Measurements from ENCODE around the gene POU3F2.

POU3F2 gene

DNA sequence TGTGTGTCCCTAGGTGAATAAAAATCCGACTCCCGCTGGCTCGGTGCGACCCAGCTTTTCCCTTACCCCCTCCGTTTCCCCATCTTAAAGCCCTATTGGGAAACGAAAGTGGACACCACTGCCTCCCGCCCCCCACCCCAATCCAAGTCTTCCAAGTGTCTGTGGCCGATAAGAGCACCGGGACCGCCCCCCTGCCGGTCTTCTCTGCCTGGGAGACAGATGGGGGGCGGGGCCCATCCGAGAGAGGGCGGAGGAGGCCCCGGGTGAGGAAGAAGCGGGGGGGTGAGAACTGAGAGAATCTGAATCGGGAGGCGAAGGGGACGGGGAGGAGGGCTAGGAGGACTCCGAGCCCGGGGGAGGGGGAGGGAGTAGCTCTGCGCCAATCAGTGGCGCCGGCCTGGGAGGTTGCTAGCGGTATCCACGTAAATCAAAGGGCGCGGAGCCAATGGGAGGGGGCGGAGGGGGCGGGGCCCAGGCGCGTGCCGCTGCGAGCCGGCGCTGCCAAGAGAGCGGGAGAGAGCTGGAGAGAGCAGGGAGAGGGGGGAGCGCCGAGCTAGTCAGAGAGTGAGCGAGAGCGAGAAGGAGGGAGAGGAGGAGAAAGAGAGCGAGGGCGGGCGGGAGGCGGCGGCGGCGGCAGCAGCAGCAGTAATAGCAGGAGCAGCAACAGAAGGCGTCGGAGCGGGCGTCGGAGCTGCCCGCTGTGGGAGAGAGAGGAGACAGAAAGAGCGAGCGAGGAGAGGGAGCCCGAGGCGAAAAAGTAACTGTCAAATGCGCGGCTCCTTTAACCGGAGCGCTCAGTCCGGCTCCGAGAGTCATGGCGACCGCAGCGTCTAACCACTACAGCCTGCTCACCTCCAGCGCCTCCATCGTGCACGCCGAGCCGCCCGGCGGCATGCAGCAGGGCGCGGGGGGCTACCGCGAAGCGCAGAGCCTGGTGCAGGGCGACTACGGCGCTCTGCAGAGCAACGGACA, at the start of gene POU3F2:
POU3F2 (plus strand) TSS at position 515 of the 972 bp plus-strand sequence; CDS start at position 815, 300 bp downstream.
- DNase-seq, result no peak

DNA sequence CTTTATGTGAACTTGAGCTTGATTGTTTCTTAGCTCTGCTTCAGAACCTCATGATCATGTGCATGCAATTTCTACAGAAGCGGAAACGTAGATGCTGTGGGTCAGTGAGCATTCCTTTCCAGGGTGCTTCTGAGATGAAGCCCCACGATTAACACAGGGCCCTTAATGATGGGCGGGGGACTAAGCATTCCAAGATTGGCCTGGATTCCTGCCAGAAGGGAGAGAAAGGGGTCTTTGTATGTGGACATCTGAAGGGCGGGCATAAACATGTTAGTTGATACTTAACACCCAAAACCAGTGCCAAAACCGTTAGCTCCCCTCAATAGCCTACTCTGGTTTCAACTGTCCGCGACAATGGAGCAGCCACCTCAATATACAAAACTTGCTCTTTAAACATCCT, 46.9 kb upstream of the POU3F2 start:
- no peak for DNase-seq

DNA sequence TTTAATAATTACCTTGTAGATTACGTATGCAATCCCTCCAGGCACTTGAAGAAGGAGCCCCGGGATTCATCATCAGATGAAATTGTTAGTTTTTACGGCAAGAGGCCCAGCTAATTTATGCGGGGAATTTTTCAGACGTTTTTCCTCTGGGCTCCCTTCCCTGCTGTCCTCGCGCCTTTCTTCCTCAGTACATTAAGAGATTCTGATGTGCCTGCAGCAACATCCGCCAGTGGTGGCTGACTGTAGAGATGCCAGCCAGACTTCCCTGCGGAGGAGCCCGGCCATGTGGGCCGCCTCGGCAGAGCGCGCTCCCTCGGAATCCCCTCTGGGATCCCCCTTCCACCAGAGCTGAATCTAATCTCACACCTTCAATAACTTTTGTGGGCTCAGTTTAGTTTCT, 46.4 kb upstream of the POU3F2 start:
- DNase-seq, result no peak

DNA sequence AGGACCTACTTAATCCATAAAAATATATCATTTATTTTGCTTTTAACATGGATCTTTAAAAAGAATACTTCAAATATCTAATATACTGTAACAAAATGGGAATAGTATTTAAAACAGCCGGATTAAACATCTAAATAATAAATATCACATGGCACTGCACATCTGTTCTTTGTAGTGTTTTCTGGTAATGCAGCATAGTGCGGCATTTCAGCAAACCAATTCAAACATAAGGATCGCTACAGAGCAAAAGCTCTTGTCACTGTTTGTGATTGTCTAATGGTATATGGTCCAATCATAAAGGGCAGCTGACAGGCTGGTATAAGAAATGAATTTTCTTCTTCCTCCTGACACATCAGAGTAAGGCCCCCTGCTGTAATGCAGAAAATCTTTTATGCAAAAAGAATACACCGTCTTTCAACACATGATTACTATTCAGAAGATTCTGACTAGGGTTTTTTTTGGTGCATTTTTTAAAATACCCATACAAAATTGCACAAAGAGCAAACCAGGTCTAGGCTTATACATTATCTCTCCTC, 40.0 kb upstream of the POU3F2 start:
- DNase-seq, result no peak

DNA sequence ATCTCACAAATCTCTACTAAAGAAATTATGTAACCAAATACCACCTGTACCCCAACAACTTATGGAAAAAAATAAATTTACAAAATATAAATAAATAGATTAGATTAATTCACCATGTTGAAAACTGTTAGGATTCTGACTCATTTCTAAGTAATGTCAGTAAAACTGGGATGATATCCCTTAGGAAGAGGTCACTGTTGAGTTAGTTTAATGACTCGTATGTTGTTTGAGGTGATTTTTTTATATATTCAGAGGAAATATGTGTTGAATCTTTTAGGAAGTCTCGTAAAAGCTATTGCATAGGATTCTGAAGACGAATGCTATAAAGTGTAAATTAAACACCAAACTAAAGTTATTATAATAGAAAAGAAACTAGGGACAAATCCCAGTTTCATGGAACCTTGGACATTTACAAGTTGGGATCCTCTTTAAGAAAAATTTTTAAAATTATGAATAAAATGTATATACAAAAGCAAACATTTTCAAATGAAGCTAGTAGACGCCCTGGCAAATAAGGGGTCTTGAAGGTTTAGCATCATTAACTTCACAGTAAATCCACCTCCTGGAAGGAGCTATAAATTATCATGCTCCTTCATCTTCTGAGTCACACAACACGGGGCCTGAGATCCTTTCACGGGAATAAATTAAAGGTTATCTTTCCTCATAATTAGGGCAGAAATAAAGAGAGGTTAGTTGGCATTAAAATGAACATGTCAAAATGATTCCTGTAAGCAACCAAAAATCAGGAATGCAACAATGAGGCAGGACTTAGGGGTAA, 37.0 kb upstream of the POU3F2 start:
- DNase-seq, result no peak

DNA sequence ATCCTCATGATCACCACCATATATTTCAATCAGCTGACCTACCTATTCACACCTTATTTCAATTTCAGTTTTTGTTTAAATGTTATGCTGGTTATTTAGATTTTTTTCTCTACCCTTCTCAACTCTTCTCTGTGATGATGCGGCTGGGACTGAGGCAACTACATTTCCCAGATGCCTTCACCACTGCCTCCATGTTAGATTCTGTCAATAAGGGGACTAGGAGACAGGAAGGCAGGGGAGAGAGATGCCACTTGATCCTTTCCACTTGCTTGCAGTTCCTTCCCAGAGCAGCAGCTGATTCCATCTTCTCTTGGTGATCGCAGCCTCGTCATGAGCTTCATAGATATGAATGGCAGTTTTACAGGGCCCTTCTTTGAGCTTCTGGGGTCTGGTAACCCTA, 33.5 kb upstream of the POU3F2 start:
- no peak for DNase-seq

DNA sequence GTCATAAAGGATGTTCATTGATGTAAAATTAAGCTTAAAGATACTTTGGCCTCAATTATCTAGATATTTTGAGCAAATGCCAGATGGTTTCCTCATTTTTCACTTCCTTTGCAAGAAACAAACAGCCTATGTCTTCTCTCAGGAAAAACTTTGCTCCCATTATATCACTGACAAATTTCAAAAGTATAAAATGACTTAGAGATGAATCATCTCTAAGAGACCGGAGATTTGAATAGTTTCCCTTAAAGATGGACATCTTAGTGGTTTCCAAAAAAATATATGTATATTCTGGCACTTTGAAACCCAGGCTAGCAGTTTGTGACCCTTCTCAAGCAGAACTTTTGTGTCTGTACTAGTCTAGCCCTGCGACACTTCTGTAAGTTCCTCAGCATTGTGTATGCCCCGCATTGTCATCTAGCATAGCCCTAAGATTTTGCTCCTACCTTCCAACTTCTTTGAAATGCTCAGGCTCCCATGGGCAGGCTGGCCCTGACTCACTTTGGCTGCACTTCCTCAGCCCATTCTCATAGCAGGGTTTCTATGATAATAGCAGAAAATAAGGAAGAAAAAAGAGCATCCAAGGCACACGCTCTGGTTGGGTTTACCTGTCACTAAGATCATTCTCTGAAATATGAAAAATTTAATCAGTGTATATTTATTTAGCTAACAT, 25.7 kb upstream of the POU3F2 start:
- DNase-seq, result no peak

DNA sequence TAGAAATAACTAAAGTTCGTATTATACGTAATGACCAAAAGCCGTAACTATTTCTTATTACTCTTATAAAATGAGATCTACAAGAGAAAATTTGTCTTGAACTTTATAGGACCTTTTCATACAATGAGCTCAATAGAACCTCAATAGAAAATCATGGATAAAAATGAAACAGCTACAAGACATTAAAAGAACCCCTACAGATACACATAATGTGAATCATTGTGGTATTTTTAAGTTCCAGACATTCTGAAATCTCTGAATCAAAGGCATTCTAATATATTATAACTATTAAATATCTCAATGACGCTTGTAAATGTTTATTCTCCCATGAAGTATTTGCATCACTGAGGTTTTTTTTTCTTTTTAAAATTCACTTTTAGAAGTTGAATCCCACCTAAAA, 22.2 kb upstream of the POU3F2 start:
- DNase-seq, result no peak

DNA sequence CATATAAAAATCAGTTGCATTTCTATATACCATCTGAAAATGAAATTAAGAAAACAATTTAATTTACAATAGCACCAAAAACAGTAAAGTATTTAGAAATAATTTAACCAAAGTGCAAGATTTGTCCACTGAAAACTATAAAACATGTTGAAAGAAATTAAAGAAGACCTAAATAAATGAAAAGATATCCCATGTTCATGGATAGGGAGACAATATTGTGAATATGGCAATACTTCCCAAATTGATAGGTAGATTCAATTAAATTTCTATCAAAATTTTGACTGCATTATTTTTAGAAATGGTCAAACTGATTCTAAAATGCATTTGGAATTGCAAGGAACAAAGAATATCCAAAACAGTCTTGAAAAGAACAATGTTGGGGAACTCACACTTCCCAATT, 17.6 kb upstream of the POU3F2 start:
- no peak for DNase-seq

DNA sequence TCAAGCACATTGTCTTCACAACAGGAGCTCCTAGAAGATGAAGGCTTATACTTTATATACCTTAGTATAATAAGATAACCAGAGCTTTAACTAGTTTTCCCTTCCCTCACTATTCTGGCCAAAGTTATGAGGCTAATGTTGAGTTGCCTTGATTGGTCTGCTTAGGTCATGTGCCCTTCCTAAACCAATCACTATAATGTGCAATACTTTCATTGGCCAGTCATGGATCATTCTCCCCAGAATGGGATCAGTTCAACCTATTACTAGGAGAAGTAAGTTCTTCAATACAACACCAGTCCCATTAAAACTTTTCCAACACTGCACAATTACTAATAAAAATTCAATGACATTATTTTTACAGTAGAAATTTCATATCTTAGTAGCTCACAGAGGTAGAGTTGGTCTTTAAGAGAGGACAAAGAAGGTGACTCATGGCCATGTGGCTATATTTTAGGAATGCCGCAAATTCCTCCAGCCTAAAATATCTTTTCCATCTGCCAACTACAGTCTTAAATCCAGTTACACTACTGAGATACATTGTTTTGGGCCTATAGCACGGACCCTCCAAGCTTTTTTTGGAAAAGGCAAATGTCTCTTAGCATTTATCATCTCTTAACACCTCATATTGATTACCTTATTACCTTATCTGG, 12.5 kb upstream of the POU3F2 start:
- DNase-seq, result no peak

DNA sequence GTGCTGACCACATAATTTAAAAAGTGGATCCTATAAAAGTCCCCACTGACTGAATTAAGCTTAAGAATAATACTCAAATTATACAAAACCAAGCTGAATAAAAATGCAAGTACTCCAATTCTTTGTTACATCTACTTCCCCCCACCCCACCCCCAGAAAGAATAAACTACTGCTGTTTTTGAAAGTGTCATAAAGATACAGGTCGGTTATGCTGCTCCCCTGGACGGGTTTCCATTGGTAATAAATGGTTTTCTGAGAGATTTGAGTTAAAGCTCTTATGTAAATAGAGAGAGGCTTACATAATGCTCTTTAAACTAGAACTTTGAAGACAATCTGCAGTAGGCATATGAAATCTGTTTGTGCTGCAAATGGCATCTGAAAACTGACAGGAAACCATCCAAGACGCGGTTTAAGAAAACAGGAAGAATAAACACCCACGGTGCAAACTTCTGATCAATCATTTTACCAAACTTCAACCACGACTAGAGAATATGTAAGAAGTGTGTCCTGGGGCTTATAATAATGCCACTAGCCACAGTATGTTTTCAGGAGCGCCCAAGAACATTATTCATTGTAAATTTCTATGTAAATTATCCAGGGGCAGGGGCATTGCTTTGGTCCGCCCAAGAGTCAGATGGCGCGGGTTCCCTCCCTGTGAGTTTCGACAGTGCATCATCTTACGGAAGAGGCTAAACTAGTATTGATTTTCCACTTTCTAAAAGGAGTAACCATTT, 10.8 kb upstream of the POU3F2 start:
- no peak for DNase-seq

DNA sequence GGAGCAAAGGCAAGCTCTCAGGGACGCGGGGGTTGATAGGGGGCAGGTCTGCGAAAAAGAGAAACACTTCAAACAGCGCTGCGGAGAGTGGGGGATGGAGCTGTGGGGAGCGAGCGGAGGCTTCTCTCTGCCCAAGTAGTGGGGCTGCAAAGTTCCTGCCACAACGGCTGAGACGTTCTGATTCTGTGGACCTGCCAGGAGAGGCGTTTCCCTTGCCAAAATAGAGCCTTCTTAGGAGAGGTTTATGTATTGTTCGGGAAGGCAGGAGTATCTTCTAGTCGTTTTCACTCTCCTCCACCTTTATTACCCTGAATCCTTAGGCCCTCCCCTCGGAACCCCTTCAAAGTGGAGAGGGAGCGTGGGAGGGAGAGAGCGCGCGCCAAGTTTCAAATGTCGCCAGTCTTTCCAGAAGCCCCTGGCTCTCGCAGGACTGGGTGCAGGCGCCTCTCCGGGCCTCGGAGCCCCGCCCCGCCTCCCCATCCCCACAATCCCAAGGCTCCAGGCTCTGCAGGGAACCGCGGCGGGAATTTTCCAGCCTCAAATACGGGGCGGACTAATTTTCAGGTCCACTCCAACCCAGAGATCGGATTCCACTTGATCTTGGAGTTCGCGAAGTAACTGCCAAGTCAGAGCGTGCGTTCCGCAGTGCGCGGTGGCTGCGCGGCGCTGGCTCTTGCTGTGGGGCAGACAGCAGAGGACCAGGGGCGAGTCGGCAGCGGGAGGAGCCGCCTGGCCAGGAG, 10.0 kb upstream of the POU3F2 start:
- DNase-seq, result no peak

DNA sequence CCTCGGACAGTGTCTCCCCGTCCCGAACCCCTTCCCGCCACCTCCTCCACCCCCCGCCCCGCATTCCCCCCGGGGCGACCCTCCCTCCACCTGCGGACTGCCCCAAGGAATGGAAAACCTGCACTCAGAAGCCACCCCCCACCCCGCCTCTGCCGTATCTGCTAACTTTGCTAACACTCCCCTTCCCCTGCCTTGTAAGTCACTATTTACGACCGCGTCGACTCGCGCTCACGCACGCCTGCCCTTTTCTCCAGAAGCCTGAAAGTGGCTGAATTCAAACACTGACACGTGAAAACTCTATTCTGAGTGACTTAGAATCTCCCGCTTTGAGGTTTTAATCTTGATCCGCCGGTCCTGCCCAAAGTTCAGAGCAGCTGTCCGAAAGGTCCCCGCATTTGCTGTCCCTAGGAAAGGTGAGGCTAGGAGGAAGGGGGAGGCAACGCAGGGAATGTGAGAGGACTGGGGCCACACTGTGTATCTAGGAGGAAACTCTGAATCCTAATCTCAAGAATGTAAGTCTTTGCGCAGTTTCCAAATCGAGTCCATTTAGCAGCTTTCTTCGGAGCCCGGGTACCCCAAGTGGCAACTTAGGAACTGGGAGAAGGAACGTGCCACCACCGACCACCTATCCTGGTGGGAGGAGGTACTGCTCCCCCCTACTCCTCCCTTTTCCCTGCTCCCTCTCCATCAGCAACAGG, 9.3 kb upstream of the POU3F2 start:
- DNase-seq, result no peak

DNA sequence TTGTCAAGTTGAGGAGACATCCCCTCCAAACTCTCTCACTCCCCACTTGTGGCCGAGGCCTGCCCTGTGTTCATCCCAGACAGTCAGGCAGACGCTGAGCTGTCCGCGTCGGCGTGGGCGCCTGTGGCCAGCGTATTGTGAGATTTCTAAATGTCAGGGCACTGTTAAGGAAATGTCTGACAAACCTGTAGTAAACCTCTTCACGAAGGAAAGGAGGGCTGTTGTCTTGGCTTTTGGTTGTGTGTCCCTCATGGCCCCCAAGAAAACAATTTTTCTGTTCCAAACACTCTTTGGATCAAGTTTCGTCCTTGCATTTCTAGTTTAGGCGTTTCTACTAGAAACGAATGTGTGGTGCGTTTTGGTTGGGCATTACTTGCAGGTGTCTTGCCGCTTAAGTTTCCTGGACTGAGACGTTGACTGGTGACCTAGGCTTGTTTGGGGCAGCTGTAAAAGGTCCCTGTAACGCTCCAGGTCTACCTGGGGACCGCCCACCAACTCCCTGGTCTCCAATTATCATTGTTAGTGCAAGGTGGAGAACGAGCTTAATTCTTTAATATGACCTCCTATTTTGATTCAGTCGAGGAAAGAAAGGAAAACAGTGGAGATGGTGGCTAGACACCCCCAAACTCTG, 8.7 kb upstream of the POU3F2 start:
- DNase-seq, result no peak

DNA sequence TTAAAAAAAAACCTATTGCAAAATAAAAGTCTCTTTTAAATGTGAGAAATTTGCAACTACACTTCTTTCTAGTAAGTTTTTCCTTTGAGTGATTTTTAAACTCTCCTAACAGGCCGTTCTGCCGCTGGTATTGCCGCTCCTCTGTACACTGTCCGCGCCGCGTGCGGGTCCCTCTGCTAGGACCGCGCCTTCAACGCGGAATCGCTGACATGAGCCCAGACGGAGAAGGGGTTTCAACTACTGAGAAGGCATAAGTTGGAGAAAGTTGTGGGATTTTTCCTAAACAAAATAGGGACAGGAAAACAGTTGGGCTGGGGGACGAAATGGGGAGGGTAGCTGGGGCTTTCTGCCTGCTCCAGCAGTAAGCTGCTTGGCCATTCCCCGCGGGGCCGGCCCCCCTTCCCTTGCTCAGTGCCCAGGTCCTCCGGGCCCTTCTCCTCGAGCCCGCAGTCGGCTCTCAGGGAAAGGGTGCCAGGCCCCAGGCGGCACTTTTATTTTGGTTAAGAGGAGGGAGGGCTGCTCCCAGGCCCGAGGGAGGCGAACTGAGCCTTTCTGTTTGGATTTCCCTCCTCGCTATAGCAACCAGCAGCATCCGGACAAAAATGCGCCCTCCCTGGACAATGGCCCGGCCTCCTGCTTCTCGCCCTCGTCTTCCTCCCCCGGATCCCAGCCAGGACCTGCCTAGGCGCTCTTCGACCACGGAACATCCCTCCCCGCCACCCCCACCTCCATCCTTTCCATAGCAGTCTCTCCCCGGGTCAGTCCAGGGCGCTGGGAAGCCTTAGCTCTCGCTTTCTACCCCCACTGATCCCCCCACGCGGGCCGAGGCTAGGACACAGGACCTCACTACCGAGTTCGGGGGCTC, 6.8 kb upstream of the POU3F2 start:
- DNase-seq, result no peak

DNA sequence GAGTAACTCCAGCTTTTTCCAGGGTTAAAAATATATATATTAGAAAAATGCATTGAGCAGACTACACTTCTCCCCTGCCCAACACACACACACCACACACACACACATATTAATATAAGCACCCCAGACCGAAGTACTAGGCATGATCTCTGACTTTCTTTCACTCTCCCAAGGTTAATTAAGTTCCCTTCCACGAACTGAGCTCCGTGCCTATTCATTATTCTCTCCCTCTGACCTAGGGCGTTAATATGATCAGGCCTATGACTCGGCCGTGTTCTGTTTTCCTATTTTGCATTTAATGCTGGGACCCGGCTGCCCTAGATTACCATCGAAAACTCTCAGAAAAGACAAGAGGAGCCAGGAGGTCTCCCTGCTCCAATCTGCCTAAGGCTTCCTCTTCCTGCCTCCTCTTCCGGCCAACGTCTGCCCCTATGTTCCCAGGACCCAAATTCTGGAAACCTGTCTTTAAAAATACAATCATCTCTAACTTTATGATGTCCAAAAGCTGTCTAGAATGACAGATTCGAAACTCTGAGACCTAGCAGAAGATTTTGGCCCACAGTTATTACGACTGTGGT, 6.1 kb upstream of the POU3F2 start:
- no peak for DNase-seq

DNA sequence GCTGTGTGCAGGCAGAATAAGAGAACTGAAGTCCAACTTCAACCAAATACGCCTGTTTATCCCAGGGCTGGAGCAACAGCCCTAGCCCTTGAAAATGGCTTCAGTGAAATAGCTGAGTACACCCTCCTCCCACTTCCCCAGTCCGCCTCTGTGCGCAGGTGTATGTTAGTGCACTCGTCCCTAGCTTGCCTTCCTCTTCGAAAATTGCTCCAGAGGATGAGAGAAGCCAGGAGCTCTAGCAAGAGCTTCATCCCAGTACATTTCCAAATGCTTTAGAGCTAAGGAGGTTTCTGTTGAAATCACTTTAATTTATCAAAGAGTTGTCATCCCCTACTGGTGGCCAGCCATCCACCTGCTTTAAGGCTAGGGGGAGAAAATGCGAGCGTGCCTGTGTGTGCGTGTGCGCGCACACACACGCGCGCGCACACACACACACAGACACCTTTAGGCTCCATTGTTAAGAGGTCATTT, 5.4 kb upstream of the POU3F2 start:
- no peak for DNase-seq

DNA sequence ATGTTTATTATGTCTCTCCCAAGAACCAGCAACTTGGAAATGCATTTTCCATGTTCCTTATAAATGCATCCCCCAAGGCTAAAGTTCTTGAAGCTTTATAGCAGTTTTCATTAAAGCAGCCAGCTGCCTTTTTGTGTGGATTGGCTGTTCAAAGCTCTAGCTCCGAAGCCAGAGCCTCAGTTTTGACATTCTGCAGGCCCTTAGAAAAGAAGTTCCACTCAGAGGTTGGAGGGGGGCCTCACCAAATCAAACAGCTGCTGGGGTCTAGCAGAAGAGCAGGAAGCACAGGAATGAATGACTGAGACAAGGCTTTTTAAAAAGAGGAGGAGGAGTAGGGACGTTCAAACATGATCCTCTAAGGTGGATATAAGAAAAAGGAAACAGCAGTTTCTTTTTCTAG, 4.2 kb upstream of the POU3F2 start:
- DNase-seq, result no peak
